K562 (cell line): ENCODE data around the gene IL20. TPM values are rescaled to one million over a fixed set of nuclear protein-coding genes. Genes with fewer than 3 reads are reported as not detected.

Experiments used
- ATAC-seq: fragments of 200-7000 bp; cut with Tn5 transposase; 3 replicates; pipeline ENCODE4 v1.9.1; 2020; ENCODE audit warnings: moderate library complexity
- BruUV-seq: library from RNA; stranded (reverse); fragments of 400-500 nt; replicated peaks from 2 replicates; lab custom pipeline; 2021; lab: Mats Ljungman, UMichigan
- CTCF ChIA-PET: fragments of 300-600 bp; formaldehyde crosslinking; extraction: SDS; loops from one replicate; lab custom pipeline; 2021; ENCODE audit warnings: low intra/inter-chr PET ratio; lab: Yijun Ruan, JAX
- POLR2A ChIA-PET: fragments of 300-600, 350-650 bp; sonication (Branson Sonifier 250); formaldehyde crosslinking; extraction: SDS; loops from one replicate; lab custom pipeline; 2021; ENCODE audit warnings: antibody characterized with exemption, inconsistent platforms; lab: Yijun Ruan, JAX
- DNase-seq, 4 experiments: peaks; one replicate each; pipeline versions ENCODE4 v3.0.0 to v3.0.0-alpha.2; 2011 to 2018; ENCODE audit warnings: low spot score in 3 of 4, mixed read lengths in 3 of 4; ENCODE audit errors: extremely low read depth in 1 of 4
- FAIRE-seq: peaks from 2 replicates; lab custom pipeline; 2011; peaks lifted over from hg19 to GRCh38; lab: Jason Lieb, UNC
- H2AFZ ChIP-seq: 2 replicates; pipeline ENCODE4 v1.6.0; 2011; ENCODE audit warnings: low read depth, low read length, control low read depth, inconsistent platforms
- H3K27ac ChIP-seq: fragments of 200-600 bp; 3 replicates; pipeline ENCODE4 v1.8.0; 2011; ENCODE audit warnings: low read depth, mild to moderate bottlenecking, control low read depth, inconsistent platforms, low read length, moderate library complexity, mixed read lengths; ENCODE audit errors: extremely low read depth
- H3K27me3 ChIP-seq, 2 experiments: fragments of 300-600 bp in 1 of 2; 2 replicates in 1 of 2; 3 replicates in 1 of 2; pipeline versions ENCODE4 v1.6.0 to v1.8.0; 2011; ENCODE audit warnings: inconsistent platforms in 2 of 2, low read length in 2 of 2, mild to moderate bottlenecking in 1 of 2, mixed read lengths in 1 of 2, moderate library complexity in 1 of 2; ENCODE audit not compliant: control insufficient read depth in 2 of 2, insufficient read depth in 2 of 2
- H3K36me3 ChIP-seq: fragments of 300-600 bp; 3 replicates; pipeline ENCODE4 v1.8.0; 2011; ENCODE audit warnings: mild to moderate bottlenecking, low read length, inconsistent platforms; ENCODE audit not compliant: control insufficient read depth, insufficient read depth
- H3K4me1 ChIP-seq, 2 experiments: fragments of 200-600 bp in 1 of 2; replicated peaks in 1 of 2; 2 replicates in 1 of 2; 3 replicates in 1 of 2; pipeline versions ENCODE4 v1.5.1 to v1.8.0; 2011; ENCODE audit warnings: inconsistent platforms in 2 of 2, low read length in 2 of 2, mild to moderate bottlenecking in 1 of 2, mixed read lengths in 1 of 2, moderate library complexity in 1 of 2; ENCODE audit not compliant: control insufficient read depth in 2 of 2, insufficient read depth in 2 of 2
- H3K4me2 ChIP-seq: 2 replicates; pipeline ENCODE4 v1.6.1; 2011; ENCODE audit warnings: low read length, control low read depth, inconsistent platforms, mixed read lengths; ENCODE audit not compliant: insufficient read depth
- H3K4me3 ChIP-seq: fragments of 200-600 bp; sonication (generic), shearing (Covaris generic); 2 replicates; pipeline ENCODE4 v1.5.1; 2016; ENCODE audit warnings: control low read depth, inconsistent platforms
- H3K79me2 ChIP-seq: fragments of 200-600 bp; 3 replicates; pipeline ENCODE4 v1.8.0; 2011; ENCODE audit warnings: low read length, inconsistent platforms; ENCODE audit not compliant: control insufficient read depth, insufficient read depth
- H3K9ac ChIP-seq, 2 experiments: 2 replicates each; pipeline versions ENCODE4 v1.6.0 to v1.6.1; 2011; ENCODE audit warnings: low read depth in 2 of 2, low read length in 2 of 2, control low read depth in 1 of 2, inconsistent platforms in 1 of 2, mild to moderate bottlenecking in 1 of 2, mixed read lengths in 1 of 2; ENCODE audit not compliant: insufficient read depth in 1 of 2
- H3K9me1 ChIP-seq: one replicate; pipeline ENCODE4 v1.6.0; 2011; ENCODE audit warnings: inconsistent platforms, mild to moderate bottlenecking, low read length, moderate library complexity; ENCODE audit not compliant: control insufficient read depth, insufficient read depth
- H3K9me3 ChIP-seq: replicated peaks from 2 replicates; pipeline ENCODE4 v1.5.1; 2011; ENCODE audit warnings: low read depth, low read length, inconsistent platforms; ENCODE audit not compliant: control insufficient read depth, insufficient read depth
- H4K20me1 ChIP-seq: replicated peaks from 2 replicates; pipeline ENCODE4 v1.6.1; 2011; ENCODE audit warnings: low read length, inconsistent platforms, mixed read lengths; ENCODE audit not compliant: control insufficient read depth, insufficient read depth
- ATF4 ChIP-seq: fragments of 450-650 bp; formaldehyde crosslinking; IDR thresholded peaks from 2 replicates; pipeline ENCODE4 v1.4.0; 2022; ENCODE audit warnings: mild to moderate bottlenecking, moderate library complexity
- C11orf30 ChIP-seq: fragments of 450-650 bp; IDR thresholded peaks from 2 replicates; pipeline ENCODE4 v1.6.1; 2016; ENCODE audit warnings: low read depth, mild to moderate bottlenecking
- CTCFL ChIP-seq: IDR thresholded peaks from 2 replicates; pipeline ENCODE4 v1.6.1; 2011; ENCODE audit warnings: borderline replicate concordance, low read depth, mild to moderate bottlenecking, moderate library complexity, low read length; ENCODE audit not compliant: insufficient read depth, poor library complexity, severe bottlenecking
- HDAC1 ChIP-seq, 2 experiments: fragments of 450-650 bp; IDR thresholded peaks; 2 replicates each; pipeline ENCODE4 v1.6.1; 2016 to 2017; ENCODE audit warnings: inconsistent platforms in 1 of 2, mild to moderate bottlenecking in 1 of 2, moderate library complexity in 1 of 2
- MAFK ChIP-seq: IDR thresholded peaks from 2 replicates; pipeline ENCODE4 v1.6.1; 2011; ENCODE audit warnings: low read length, improper control_type of control experiment
- MTA3 ChIP-seq: fragments of 450-650 bp; formaldehyde crosslinking; IDR thresholded peaks from 2 replicates; pipeline ENCODE4 v1.6.1; 2017; ENCODE audit warnings: mild to moderate bottlenecking, borderline replicate concordance
- PRPF4 ChIP-seq: fragments of 200-400 bp; formaldehyde crosslinking; IDR thresholded peaks from one replicate; pipeline ENCODE4 v1.6.1; 2017; ENCODE audit warnings: low read length, low read depth, mild to moderate bottlenecking; ENCODE audit not compliant: insufficient read depth, poor library complexity, severe bottlenecking
- RAD21 ChIP-seq, 2 experiments: fragments of 250-450 bp in 1 of 2; fragments of 450-650 bp in 1 of 2; sonication (Bioruptor Pico) in 1 of 2; formaldehyde crosslinking in 1 of 2; IDR thresholded peaks in 1 of 2; conservative IDR thresholded peaks in 1 of 2; 2 replicates each; pipeline versions ENCODE4 v1.4.0 to v1.8.0; 2020 to 2022; ENCODE audit warnings: mild to moderate bottlenecking in 2 of 2, moderate library complexity in 1 of 2
- TRIM24 ChIP-seq, 2 experiments: fragments of 450-650 bp; IDR thresholded peaks; 2 replicates each; pipeline ENCODE4 v1.6.1; 2016
- XRCC3 ChIP-seq: fragments of 450-650 bp; IDR thresholded peaks from 2 replicates; pipeline ENCODE4 v1.6.1; 2017; ENCODE audit warnings: mild to moderate bottlenecking, moderate library complexity
- ZNF133 ChIP-seq: fragments of 250-450 bp; sonication (Bioruptor Pico); IDR thresholded peaks from 2 replicates; pipeline ENCODE4 v1.4.0; 2020; ENCODE audit warnings: mild to moderate bottlenecking
- ZNF280A ChIP-seq: fragments of 450-650 bp; IDR thresholded peaks from 2 replicates; pipeline ENCODE4 v1.6.1; 2018; ENCODE audit warnings: mild to moderate bottlenecking, low read depth; ENCODE audit not compliant: partially characterized antibody
- ZNF655 ChIP-seq: fragments of 250-450 bp; sonication (Bioruptor Pico); IDR thresholded peaks from 2 replicates; pipeline ENCODE4 v1.5.0; 2021
- in situ Hi-C: fragments of 300-500 bp; cut with MboI; formaldehyde crosslinking; loops from 4 replicates; pipeline ENCODE4 v1.15.0; 2018; ENCODE audit warnings: inconsistent platforms, mixed read lengths
- intact Hi-C: fragments of 100-400 bp; cut with micrococcal nuclease; formaldehyde crosslinking; loops from 2 replicates; pipeline ENCODE4 v1.14.2; 2022
- polyA plus RNA-seq, 8 experiments: library from polyadenylated mRNA; depleted of rRNA in 4 of 8; stranded (reverse) in 5 of 8; unstranded in 3 of 8; fragments of >200 nt; fragmentation: Nextera tagmentation in 2 of 8; fragmentation: Illumina TruSeq in 1 of 8; extraction: Ambion mirVana in 2 of 8; extraction: Trizol in 1 of 8; gene quantifications; 2 replicates each; pipeline versions ENCODE4 v1.2.1 to v1.2.3, GENCODE V29; 2011 to 2014; ENCODE audit warnings: inconsistent platforms in 1 of 8, missing spikeins in 1 of 8
- total RNA-seq, 7 experiments: library from RNA; depleted of rRNA in 6 of 7; stranded (reverse); fragments of >200 nt in 6 of 7; fragmentation: Illumina TruSeq in 2 of 7; extraction: Trizol in 2 of 7; gene quantifications; 2 replicates each; pipeline versions ENCODE4 v1.2.1 to v1.2.3, GENCODE V29; 2011 to 2021; ENCODE audit warnings: low replicate concordance in 1 of 7

IL20 gene
- total and polyA plus RNA-seq, 9 of the 15 experiments (the other 6 are each of a cell fraction or from before 2014, with no cell fraction given), result not detected

- no peak for TF ChIP-seq CTCFL
- peak; percentile 74 for TF ChIP-seq MAFK
- TF ChIP-seq ZNF655, result no peak
- no peak for TF ChIP-seq ATF4 (CRISPR knock-in tag)
- no peak for TF ChIP-seq ZNF133 (CRISPR knock-in tag)
- TF ChIP-seq C11orf30, result peak; percentile 82
Measured at GRCh38 chr1:206875752-206876377, 10.4 kb downstream of the IL20 start (continued).

DNA sequence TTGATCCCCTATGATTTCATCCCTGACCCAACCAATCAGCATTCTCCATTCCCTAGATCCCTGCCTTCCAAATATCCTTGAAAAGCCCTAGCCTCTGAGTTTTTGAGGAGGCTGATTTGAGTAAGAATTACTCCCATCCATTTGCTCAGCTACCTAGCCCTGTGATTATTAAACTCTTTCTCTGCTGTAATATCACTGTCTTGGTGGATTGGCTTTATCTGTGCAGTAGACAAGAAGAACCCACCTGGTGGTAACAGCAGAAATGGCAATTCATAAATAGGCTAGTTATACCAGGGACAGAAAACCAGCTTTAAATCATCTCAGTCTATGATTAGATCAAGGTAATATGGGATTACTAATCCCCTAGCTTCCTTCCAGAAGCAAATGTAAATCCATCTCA is 13.0 kb downstream of the IL20 start:
- BruUV-seq, result no TSS peak
- no peaks in the 10 kb centered on the region for H3K36me3 ChIP-seq
- ATAC-seq (peak; percentile 59; the same call in 1 of the 3 replicates), FAIRE-seq (peak; percentile 32), DNase-seq (peak; percentile 28 to 42 (median 36))
- ChIA-PET POLR2A (interaction anchor here (0.6 kb wide), 1 partner anchor 44 kb away, joined by 3 read pairs; no protein-coding TSS in a partner anchor), CTCF (no interaction called here)
- peaks cover 8% of the 10 kb centered on the region for H3K9me3 ChIP-seq
- H3K27ac ChIP-seq, result no peak overlapping the region
- H3K4me2 ChIP-seq, result no peak overlapping the region
- intact Hi-C loops, result no loop called here
- no peak overlapping the region for H3K9ac ChIP-seq
- no peaks in the 10 kb centered on the region for H3K9me1 ChIP-seq
- no peaks in the 10 kb centered on the region for H3K79me2 ChIP-seq
- in situ Hi-C loops, result no loop called here
- no peaks in the 10 kb centered on the region for H3K4me1 ChIP-seq
- no peaks in the 10 kb centered on the region for H4K20me1 ChIP-seq
- no peak overlapping the region for H3K4me3 ChIP-seq
- no peak overlapping the region for H2AFZ ChIP-seq
- no peaks in the 10 kb centered on the region for H3K27me3 ChIP-seq
- TF ChIP-seq TRIM24 (IDR thresholded peaks at IDR 0.05) (peak; percentile 34 to 80; a peak in 3 of 4 replicates), RAD21 (CRISPR knock-in tag; conservative IDR thresholded peaks at IDR 0.05 in 1 of 2, IDR thresholded peaks at IDR 0.05 in 1 of 2) (peak in 1 of 2 experiments; percentile 42; a peak in 2 of 4 replicates), ZNF280A (peak; percentile 55), HDAC1 (IDR thresholded peaks at IDR 0.05) (no peak), XRCC3 (peak; percentile 83), PRPF4 (no peak), MTA3 (0 out of 2 replicates have a peak, but pooled peaks have one; percentile 35)
